H1 (cell line): ENCODE data around the gene CORO1C. TPM values are rescaled to one million over a fixed set of nuclear protein-coding genes. Genes with fewer than 3 reads are reported as not detected.
A peak's percentile ranks its signal among the peaks of the same experiment; 100 is the strongest.

Experiments used
- CTCF ChIA-PET: fragments of 300-600 bp; sonication (Branson Sonifier 250); formaldehyde crosslinking; loops from one replicate; lab custom pipeline; 2021; ENCODE audit not compliant: partially characterized antibody; lab: Charles Lee
- POLR2A ChIA-PET: fragments of 300-600 bp; sonication (Branson Sonifier 250); formaldehyde crosslinking; loops from one replicate; lab custom pipeline; 2021; ENCODE audit warnings: inconsistent platforms; ENCODE audit not compliant: partially characterized antibody; lab: Charles Lee
- DNase-seq, 2 experiments: peaks; one replicate each; pipeline versions ENCODE4 v3.0.0 to v3.0.0-alpha.2; 2010 to 2022; ENCODE audit warnings: low spot score in 2 of 2, low read depth in 1 of 2, mixed read lengths in 1 of 2
- FAIRE-seq: peaks from 2 replicates; lab custom pipeline; 2011; peaks lifted over from hg19 to GRCh38; lab: Jason Lieb, UNC
- H2AFZ ChIP-seq: 2 replicates; pipeline ENCODE4 v1.8.1; 2012; ENCODE audit warnings: low read length, inconsistent platforms
- H2AK5ac ChIP-seq: 2 replicates; pipeline ENCODE4 v1.6.1; 2013; ENCODE audit warnings: low read depth, low read length
- H2BK120ac ChIP-seq: replicated peaks from 2 replicates; pipeline ENCODE3; 2013; ENCODE audit warnings: low read depth, low read length, inconsistent platforms
- H2BK12ac ChIP-seq: 2 replicates; pipeline ENCODE4 v1.6.1; 2013; ENCODE audit warnings: low read depth, low read length
- H2BK15ac ChIP-seq: 2 replicates; pipeline ENCODE4 v1.6.1; 2013; ENCODE audit warnings: low read length
- H2BK20ac ChIP-seq: 2 replicates; pipeline ENCODE4 v1.6.1; 2013; ENCODE audit warnings: low read length
- H2BK5ac ChIP-seq: 2 replicates; pipeline ENCODE4 v1.6.1; 2013; ENCODE audit warnings: low read depth, low read length
- H3K14ac ChIP-seq: 2 replicates; pipeline ENCODE4 v1.6.1; 2013; ENCODE audit warnings: inconsistent platforms; ENCODE audit not compliant: insufficient read length
- H3K18ac ChIP-seq: 2 replicates; pipeline ENCODE4 v1.6.1; 2013; ENCODE audit warnings: low read length; ENCODE audit errors: extremely low read depth
- H3K23ac ChIP-seq: 2 replicates; pipeline ENCODE4 v1.6.1; 2013; ENCODE audit warnings: inconsistent platforms; ENCODE audit not compliant: insufficient read length
- H3K23me2 ChIP-seq: 2 replicates; pipeline ENCODE4 v1.6.1; 2013; ENCODE audit warnings: low read depth, low read length
- H3K27ac ChIP-seq: 2 replicates; pipeline ENCODE4 v1.6.1; 2011; ENCODE audit warnings: low read depth, low read length, inconsistent platforms
- H3K27me3 ChIP-seq, 4 experiments: replicated peaks in 1 of 4; 1 replicate in 1 of 4; 2 replicates in 3 of 4; pipeline versions ENCODE4 v1.6.1 to v1.8.1; 2011 to 2013; ENCODE audit warnings: low read length in 3 of 4, mild to moderate bottlenecking in 3 of 4, inconsistent platforms in 2 of 4, mixed read lengths in 2 of 4, moderate library complexity in 1 of 4; ENCODE audit not compliant: control insufficient read depth in 3 of 4, insufficient read depth in 3 of 4; ENCODE audit errors: extremely low read depth in 1 of 4
- H3K36me3 ChIP-seq, 4 experiments: 2 replicates each; pipeline versions ENCODE4 v1.6.1 to v1.8.1; 2011 to 2013; ENCODE audit warnings: mild to moderate bottlenecking in 4 of 4, low read length in 3 of 4, moderate library complexity in 2 of 4, control low read depth in 1 of 4, inconsistent platforms in 1 of 4; ENCODE audit not compliant: insufficient read depth in 4 of 4, control insufficient read depth in 2 of 4
- H3K4ac ChIP-seq: replicated peaks from 2 replicates; pipeline ENCODE3; 2013; ENCODE audit warnings: low read length, low read depth, mixed read lengths, inconsistent platforms; ENCODE audit not compliant: insufficient read length
- H3K4me1 ChIP-seq, 4 experiments: replicated peaks in 1 of 4; 1 replicate in 1 of 4; 2 replicates in 3 of 4; pipeline versions ENCODE4 v1.6.1 to v1.8.1; 2011 to 2013; ENCODE audit warnings: low read length in 3 of 4, inconsistent platforms in 2 of 4, mixed read lengths in 1 of 4; ENCODE audit not compliant: insufficient read depth in 4 of 4, control insufficient read depth in 3 of 4
- H3K4me2 ChIP-seq, 2 experiments: 2 replicates each; pipeline versions ENCODE4 v1.6.1 to v1.8.1; 2011 to 2013; ENCODE audit warnings: low read depth in 2 of 2, low read length in 2 of 2, control low read depth in 1 of 2, inconsistent platforms in 1 of 2, mild to moderate bottlenecking in 1 of 2; ENCODE audit not compliant: insufficient read depth in 1 of 2
- H3K4me3 ChIP-seq, 4 experiments: fragments of 200-600, 300-600 bp in 1 of 4; sonication (generic), shearing (Covaris generic), sonication (Bioruptor Twin) in 1 of 4; 2 replicates each; pipeline versions ENCODE4 v1.5.1 to v1.8.1; 2011 to 2016; ENCODE audit warnings: low read length in 4 of 4, low read depth in 3 of 4, control low read depth in 2 of 4, inconsistent platforms in 2 of 4, mild to moderate bottlenecking in 2 of 4, mixed read lengths in 1 of 4, moderate library complexity in 1 of 4; ENCODE audit not compliant: insufficient read depth in 2 of 4; ENCODE audit errors: extremely low read depth in 1 of 4
- H3K56ac ChIP-seq: replicated peaks from 2 replicates; pipeline ENCODE3; 2013; ENCODE audit warnings: low read depth, mild to moderate bottlenecking, mixed read lengths, low read length, inconsistent platforms; ENCODE audit not compliant: insufficient read length
- H3K79me1 ChIP-seq: 2 replicates; pipeline ENCODE4 v1.6.1; 2013; ENCODE audit warnings: low read depth, low read length, control low read depth
- H3K79me2 ChIP-seq, 2 experiments: 2 replicates each; pipeline versions ENCODE4 v1.6.1 to v1.8.1; 2012 to 2013; ENCODE audit warnings: low read length in 2 of 2, mild to moderate bottlenecking in 2 of 2, inconsistent platforms in 1 of 2; ENCODE audit not compliant: insufficient read depth in 2 of 2, control insufficient read depth in 1 of 2
- H3K9ac ChIP-seq, 4 experiments: replicated peaks in 1 of 4; 1 replicate in 1 of 4; 2 replicates in 3 of 4; pipeline versions ENCODE4 v1.6.1 to v1.8.1; 2011 to 2013; ENCODE audit warnings: low read depth in 3 of 4, low read length in 3 of 4, control low read depth in 2 of 4, mild to moderate bottlenecking in 2 of 4, moderate library complexity in 2 of 4, inconsistent platforms in 1 of 4; ENCODE audit errors: extremely low read depth in 1 of 4
- H3K9me3 ChIP-seq, 2 experiments: 2 replicates each; pipeline versions ENCODE4 v1.6.1 to v1.8.1; 2012 to 2013; ENCODE audit warnings: mild to moderate bottlenecking in 2 of 2, moderate library complexity in 2 of 2, control low read depth in 1 of 2, inconsistent platforms in 1 of 2, low read depth in 1 of 2, low read length in 1 of 2, mixed read lengths in 1 of 2; ENCODE audit not compliant: insufficient read depth in 2 of 2
- H4K20me1 ChIP-seq, 2 experiments: replicated peaks in 1 of 2; 2 replicates each; pipeline versions ENCODE3 to v1.8.1; 2011 to 2013; ENCODE audit warnings: inconsistent platforms in 2 of 2, low read length in 2 of 2, mild to moderate bottlenecking in 1 of 2; ENCODE audit not compliant: insufficient read depth in 2 of 2, control insufficient read depth in 1 of 2
- H4K5ac ChIP-seq: 2 replicates; pipeline ENCODE4 v1.6.1; 2013; ENCODE audit warnings: low read length, low read depth, mixed read lengths, inconsistent platforms; ENCODE audit not compliant: insufficient read length
- H4K8ac ChIP-seq: 2 replicates; pipeline ENCODE4 v1.8.0; 2013; ENCODE audit warnings: mild to moderate bottlenecking, moderate library complexity, low read length, inconsistent platforms; ENCODE audit not compliant: insufficient read depth; ENCODE audit errors: extremely low read depth
- H4K91ac ChIP-seq: replicated peaks from 2 replicates; pipeline ENCODE3; 2013; ENCODE audit warnings: low read length, mixed read lengths, inconsistent platforms; ENCODE audit not compliant: insufficient read length
- GTF2F1 ChIP-seq: IDR thresholded peaks from 2 replicates; pipeline ENCODE4 v1.6.1; 2012; ENCODE audit warnings: low read depth, low read length, improper control_type of control experiment, borderline replicate concordance
- HDAC6 ChIP-seq: IDR thresholded peaks from one replicate; pipeline ENCODE4 v1.7.1; 2012; ENCODE audit warnings: low read depth, mild to moderate bottlenecking, inconsistent platforms, low read length, moderate library complexity
- YY1 ChIP-seq: IDR thresholded peaks from 2 replicates; pipeline ENCODE4 v1.6.1; 2011; ENCODE audit warnings: low read depth, mild to moderate bottlenecking, low read length
- WGBS, 2 experiments: shearing (Covaris generic) in 1 of 2; methylation state at CpG; one replicate each; pipeline versions ENCODE4 v1.1.6 to v1.1.7; 2013 to 2015; ENCODE audit warnings: low lambda C conversion rate in 2 of 2, mixed read lengths in 2 of 2, inconsistent platforms in 1 of 2, low coverage in 1 of 2, missing lambda C conversion rate in 1 of 2; ENCODE audit not compliant: insufficient replicate concordance in 2 of 2, insufficient coverage in 1 of 2, insufficient read length in 1 of 2; ENCODE audit errors: extremely low coverage in 1 of 2, missing lambda C conversion rate in 1 of 2; 5-methylcytosine and 5-hydroxymethylcytosine counted together
- polyA plus RNA-seq, 7 experiments: library from polyadenylated mRNA; depleted of rRNA in 3 of 7; stranded (reverse) in 5 of 7; unstranded in 2 of 7; fragments of >200 nt in 5 of 7; fragments of 200-250 nt in 2 of 7; gene quantifications; 1 replicate in 5 of 7; 2 replicates in 1 of 7; 4 replicates in 1 of 7; pipeline versions ENCODE4 v1.2.1 to v1.2.3, GENCODE V29; 2011 to 2013; ENCODE audit warnings: missing spikeins in 2 of 7, mixed read lengths in 2 of 7
- total RNA-seq: library from RNA; stranded (reverse); fragmentation: NEBNext Ultra II Directional; extraction: Animal tissue kit (Norgen Biotek cat#: 25700); gene quantifications from 2 replicates; pipeline ENCODE4 v1.2.1, GENCODE V29; 2021

Gene CORO1C
- total and polyA plus RNA-seq, 2 of the 8 experiments (the other 6 are each of a cell fraction or from before 2014, with no cell fraction given): 72.7 to 120 TPM

DNA sequence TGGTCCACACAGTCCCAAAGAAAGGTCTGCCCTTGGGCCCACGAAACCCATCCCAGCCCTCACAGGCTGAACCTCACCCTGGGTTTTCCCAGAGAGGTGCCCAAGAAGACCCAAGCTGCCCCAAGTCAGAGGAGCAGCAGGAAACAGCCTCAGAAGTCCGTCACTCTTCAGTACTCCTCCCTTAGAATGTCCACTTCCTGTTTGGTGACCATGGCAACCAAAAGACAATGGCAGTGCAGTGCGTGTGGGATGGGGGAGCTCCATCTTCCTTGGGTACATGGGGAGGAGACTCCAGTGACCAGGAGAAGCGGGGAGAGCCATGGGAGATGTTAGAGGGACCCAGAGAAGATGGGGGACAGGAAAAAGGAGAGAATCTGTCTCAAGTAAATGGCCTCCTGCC, 108.9 kb downstream of the CORO1C start:
- H2BK120ac ChIP-seq: no peak overlapping the region
- peaks cover 2 to 9% (median 4%) of the 10 kb centered on the region in 4 experiments; a peak in 4 of 7 replicates for H3K4me1 ChIP-seq
- H3K23ac ChIP-seq: no peak overlapping the region
- H4K5ac ChIP-seq: no peak overlapping the region
- POLR2A ChIA-PET: interaction anchor here (1.1 to 1.6 kb wide), 5 partner anchors 16 to 62 kb away, joined by 3 to 9 read pairs (median 5); no protein-coding TSS in a partner anchor
- no peak overlapping the region for H4K91ac ChIP-seq
- FAIRE-seq (no peak), DNase-seq (no peak)
- H3K4me3 ChIP-seq: no peak overlapping the region
- 0 out of 2 replicates have a peak overlapping the region, but pooled peaks have one; percentile 11 for H3K27ac ChIP-seq
- no peak overlapping the region for H3K4ac ChIP-seq
- H3K36me3 ChIP-seq: no peaks in the 10 kb centered on the region
- H3K4me2 ChIP-seq: no peak overlapping the region
- H4K8ac ChIP-seq: peak overlapping the region; percentile 54; the same call in 1 of the 2 replicates
- H2BK5ac ChIP-seq: peak overlapping the region; percentile 63; the same call in 1 of the 2 replicates
- H3K56ac ChIP-seq: no peak overlapping the region
- H2BK12ac ChIP-seq: 0 out of 2 replicates have a peak overlapping the region, but pooled peaks have one; percentile 50
- no peak overlapping the region for H3K14ac ChIP-seq
- H3K27me3 ChIP-seq: no peaks in the 10 kb centered on the region
- peak overlapping the region; percentile 36 for H2BK15ac ChIP-seq
- WGBS, 2 experiments: 70% methylated on average over 4 of the region's 4 CpGs; no CpG with 5 or more reads in 1 of the 2 experiments
- peak overlapping the region; percentile 28; the same call in 1 of the 2 replicates for H3K18ac ChIP-seq
- no peak overlapping the region for H2BK20ac ChIP-seq
- no peaks in the 10 kb centered on the region for H3K23me2 ChIP-seq
- H3K9ac ChIP-seq: no peak overlapping the region
- H2AK5ac ChIP-seq: peak overlapping the region; percentile 70; the same call in 1 of the 2 replicates
- CTCF ChIA-PET: interaction anchor here (0.9 to 22.5 kb wide), 7 partner anchors 15 to 514 kb away, joined by 3 to 523 read pairs (median 4); partner anchors contain the start of genes ISCU, SART3 and SELPLG
- H3K79me1 ChIP-seq: no peaks in the 10 kb centered on the region
- TF ChIP-seq GTF2F1 (no peak), YY1 (0 out of 2 replicates have a peak, but pooled peaks have one; percentile 12), HDAC6 (no peak)
- TF ChIP-seq, all 59 proteins: peak for 1
- H2AFZ ChIP-seq: peak overlapping the region; percentile 90
- no peaks in the 10 kb centered on the region; a peak in 2 of 4 replicates for H3K9me3 ChIP-seq
- H3K79me2 ChIP-seq: no peaks in the 10 kb centered on the region
- no peaks in the 10 kb centered on the region for H4K20me1 ChIP-seq
